Measurements from ENCODE around the gene FRMD7. TPM values are rescaled to one million over a fixed set of nuclear protein-coding genes. Genes with fewer than 3 reads are reported as not detected.

Gene FRMD7
- total and polyA plus RNA-seq, 10 of the 15 experiments (the other 5 are each of a cell fraction or from before 2014, with no cell fraction given), result 0.03 to 0.94 TPM; not detected in 8

DNA sequence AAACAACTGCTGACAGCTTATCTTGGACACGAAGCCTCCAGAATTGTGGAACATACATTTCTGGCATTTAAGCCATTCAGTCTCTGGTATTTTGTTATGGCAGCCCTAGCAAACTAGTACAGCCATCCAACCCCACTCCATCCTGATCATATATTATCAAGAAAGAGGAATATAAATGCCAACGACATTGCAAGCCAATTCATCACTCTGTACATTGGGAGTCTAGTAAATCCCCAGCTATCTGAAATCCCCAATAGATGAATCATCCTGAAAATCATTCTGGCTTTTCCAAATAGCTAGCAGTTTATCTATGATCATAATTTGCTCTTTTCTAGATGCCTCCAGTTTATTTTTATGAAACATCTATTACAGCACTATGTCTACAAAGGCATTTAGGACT is 41.1 kb downstream of the FRMD7 start:
- 0% methylated on average over 2 of the region's 2 CpGs for WGBS (ENCODE audit: insufficient coverage, insufficient replicate concordance, low lambda C conversion rate, missing lambda C conversion rate)
- DNase-seq (ENCODE audit: low read depth, low spot score), result no peak
- H3K4me1 ChIP-seq (ENCODE audit: control insufficient read depth, insufficient read depth, low read length), result no peaks in the 10 kb centered on the region
- H3K9ac ChIP-seq (ENCODE audit: control insufficient read depth, insufficient read depth, low read length), result no peak overlapping the region
- no peaks in the 10 kb centered on the region for H3K9me3 ChIP-seq (replicated peaks; ENCODE audit: control insufficient read depth, insufficient read depth, low read length)
- CTCF ChIA-PET, result interaction anchor here (1.0 to 2.0 kb wide), 2 partner anchors 27 to 245 kb away, joined by 3 to 4 read pairs; no protein-coding TSS in a partner anchor
- no peak overlapping the region for H3K4me2 ChIP-seq (ENCODE audit: control insufficient read depth, insufficient read depth)
- SMC1A ChIA-PET (ENCODE audit: uncharacterized antibody, unreplicated experiment), result interaction anchor here (0.6 kb wide), 1 partner anchor 9 kb away, joined by 3 read pairs; no protein-coding TSS in a partner anchor
- no peak overlapping the region for H2AFZ ChIP-seq (ENCODE audit: control insufficient read depth, low read depth, low read length)
- POLR2A ChIA-PET, result no interaction called here
- in situ Hi-C loops (cut with MboI), result no loop called here
- H3K27ac ChIP-seq (ENCODE audit: control insufficient read depth, insufficient read depth), result no peak overlapping the region
- H3K79me2 ChIP-seq (ENCODE audit: control insufficient read depth, insufficient read depth, low read length), result no peaks in the 10 kb centered on the region
- no peaks in the 10 kb centered on the region for H3K36me3 ChIP-seq (ENCODE audit: control insufficient read depth in 2 of 2, insufficient read depth in 2 of 2, low read length in 1 of 2)
- RAD21 ChIA-PET (ENCODE audit: unreplicated experiment), result no interaction called here
- no peak for FAIRE-seq
- no peak for ATAC-seq
- no peak overlapping the region for H3K4me3 ChIP-seq
- TF ChIP-seq NR2F1 (conservative IDR thresholded peaks at IDR 0.05) (no peak), POLR2AphosphoS5 (IDR thresholded peaks at IDR 0.05; ENCODE audit: low read length) (no peak), SIX5 (IDR thresholded peaks at IDR 0.05; ENCODE audit: low read depth, low read length, severe bottlenecking) (no peak), GATAD2B (conservative IDR thresholded peaks at IDR 0.05; ENCODE audit: low read depth) (no peak), CBX3 (IDR thresholded peaks at IDR 0.05; ENCODE audit: borderline replicate concordance, low read depth) (no peak), RUNX3 (IDR thresholded peaks at IDR 0.05; ENCODE audit: low read length) (no peak), CHD4 (IDR thresholded peaks at IDR 0.05) (no peak), ZBED1 (IDR thresholded peaks at IDR 0.05; ENCODE audit: borderline replicate concordance) (no peak)
- TF ChIP-seq, protein P1, sequence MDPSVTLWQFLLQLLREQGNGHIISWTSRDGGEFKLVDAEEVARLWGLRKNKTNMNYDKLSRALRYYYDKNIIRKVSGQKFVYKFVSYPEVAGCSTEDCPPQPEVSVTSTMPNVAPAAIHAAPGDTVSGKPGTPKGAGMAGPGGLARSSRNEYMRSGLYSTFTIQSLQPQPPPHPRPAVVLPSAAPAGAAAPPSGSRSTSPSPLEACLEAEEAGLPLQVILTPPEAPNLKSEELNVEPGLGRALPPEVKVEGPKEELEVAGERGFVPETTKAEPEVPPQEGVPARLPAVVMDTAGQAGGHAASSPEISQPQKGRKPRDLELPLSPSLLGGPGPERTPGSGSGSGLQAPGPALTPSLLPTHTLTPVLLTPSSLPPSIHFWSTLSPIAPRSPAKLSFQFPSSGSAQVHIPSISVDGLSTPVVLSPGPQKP (IDR thresholded peaks at IDR 0.05; ENCODE audit: low read depth, low read length), result no peak
- intact Hi-C loops (cut with micrococcal nuclease; ENCODE audit: unreplicated experiment), result loop anchor here (5.0 kb wide), 1 partner anchor 526 kb away; no protein-coding TSS in a partner anchor
- no peaks in the 10 kb centered on the region; a peak in 1 of 4 replicates for H3K27me3 ChIP-seq (replicated peaks in 1 of 2; ENCODE audit: control insufficient read depth in 2 of 2, insufficient read depth in 2 of 2, low read length in 1 of 2)
- H4K20me1 ChIP-seq (ENCODE audit: control insufficient read depth, insufficient read depth), result no peaks in the 10 kb centered on the region
- no TSS peak for BruUV-seq (replicated peaks)
